ENCODE measurements around the gene ESCO1.

DNA sequence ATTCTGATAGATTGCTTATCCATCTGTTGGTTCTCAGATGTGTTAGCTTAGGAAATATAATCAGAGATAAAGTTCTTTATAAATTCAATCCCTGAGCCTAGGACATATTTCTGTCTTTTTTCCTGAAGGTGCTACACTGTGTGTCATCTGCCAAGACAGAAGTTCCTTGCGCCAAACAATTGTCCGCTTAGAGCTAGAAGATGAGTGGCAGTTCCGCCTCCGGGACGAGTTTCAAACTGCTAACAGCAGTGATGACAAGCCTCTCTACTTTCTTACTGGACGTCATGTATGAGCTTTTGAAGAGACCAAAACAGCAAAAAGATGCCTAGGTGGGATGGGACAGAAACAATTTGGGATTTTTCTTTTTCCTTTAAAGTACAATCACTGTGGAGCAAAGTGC lies 78.0 kb downstream of the ESCO1 start:
- TF ChIP-seq, protein P1, sequence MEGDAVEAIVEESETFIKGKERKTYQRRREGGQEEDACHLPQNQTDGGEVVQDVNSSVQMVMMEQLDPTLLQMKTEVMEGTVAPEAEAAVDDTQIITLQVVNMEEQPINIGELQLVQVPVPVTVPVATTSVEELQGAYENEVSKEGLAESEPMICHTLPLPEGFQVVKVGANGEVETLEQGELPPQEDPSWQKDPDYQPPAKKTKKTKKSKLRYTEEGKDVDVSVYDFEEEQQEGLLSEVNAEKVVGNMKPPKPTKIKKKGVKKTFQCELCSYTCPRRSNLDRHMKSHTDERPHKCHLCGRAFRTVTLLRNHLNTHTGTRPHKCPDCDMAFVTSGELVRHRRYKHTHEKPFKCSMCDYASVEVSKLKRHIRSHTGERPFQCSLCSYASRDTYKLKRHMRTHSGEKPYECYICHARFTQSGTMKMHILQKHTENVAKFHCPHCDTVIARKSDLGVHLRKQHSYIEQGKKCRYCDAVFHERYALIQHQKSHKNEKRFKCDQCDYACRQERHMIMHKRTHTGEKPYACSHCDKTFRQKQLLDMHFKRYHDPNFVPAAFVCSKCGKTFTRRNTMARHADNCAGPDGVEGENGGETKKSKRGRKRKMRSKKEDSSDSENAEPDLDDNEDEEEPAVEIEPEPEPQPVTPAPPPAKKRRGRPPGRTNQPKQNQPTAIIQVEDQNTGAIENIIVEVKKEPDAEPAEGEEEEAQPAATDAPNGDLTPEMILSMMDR (conservative IDR thresholded peaks at IDR 0.05; ENCODE audit: low read length) = no peak
- TF ChIP-seq EZH2phosphoT487 (IDR thresholded peaks at IDR 0.05; ENCODE audit: borderline replicate concordance, low read depth, low read length) = no peak
